NT2/D1 (cell line): Measurements from ENCODE around the gene CYP26B1.
"Not testable (repeated sequence)": the region's sequence is repeated elsewhere in the genome, so short reads cannot be mapped to it uniquely, and the experiment has no call there.

Experiments used
- DNase-seq: peaks from one replicate; pipeline ENCODE4 v3.0.0-alpha.2; 2011; ENCODE audit warnings: low read depth, low spot score
- H3K27me3 ChIP-seq: 2 replicates; pipeline ENCODE4 v1.6.0; 2011; ENCODE audit warnings: mild to moderate bottlenecking; ENCODE audit not compliant: insufficient read length, insufficient read depth
- H3K36me3 ChIP-seq: 2 replicates; pipeline ENCODE4 v1.6.1; 2011; ENCODE audit warnings: mild to moderate bottlenecking, low read length, mixed read lengths; ENCODE audit not compliant: insufficient read depth, insufficient read length
- H3K4me1 ChIP-seq: 2 replicates; pipeline ENCODE4 v1.5.1; 2011; ENCODE audit not compliant: insufficient read depth, insufficient read length
- H3K4me3 ChIP-seq: 2 replicates; pipeline ENCODE4 v1.5.1; 2011; ENCODE audit warnings: low read depth; ENCODE audit not compliant: insufficient read length
- H3K9ac ChIP-seq: 2 replicates; pipeline ENCODE4 v1.6.0; 2011; ENCODE audit warnings: low read depth; ENCODE audit not compliant: insufficient read length
- H3K9me3 ChIP-seq: 2 replicates; pipeline ENCODE4 v1.5.1; 2011; ENCODE audit warnings: mild to moderate bottlenecking, low read length; ENCODE audit not compliant: insufficient read depth
- SUZ12 ChIP-seq: IDR thresholded peaks from 2 replicates; pipeline ENCODE4 v1.6.1; 2011; ENCODE audit not compliant: insufficient read length, insufficient read depth; ENCODE audit errors: extremely low read depth
- YY1 ChIP-seq: IDR thresholded peaks from 2 replicates; pipeline ENCODE4 v1.6.1; 2011; ENCODE audit not compliant: insufficient read length, insufficient read depth
- ZNF274 ChIP-seq: IDR thresholded peaks from 2 replicates; pipeline ENCODE4 v1.6.1; 2011; ENCODE audit warnings: mild to moderate bottlenecking, low read depth, low read length

The CYP26B1 gene

GRCh38 chr2:72089537-72089936 is 58.1 kb downstream of the CYP26B1 start:
- TF ChIP-seq YY1 (no peak), ZNF274 (no peak), SUZ12 (no peak)
- Histone ChIP-seq H3K36me3 (no peaks in the 10 kb centered on the region), H3K27me3 (no peaks in the 10 kb centered on the region), H3K4me3 (no peak overlapping the region), H3K4me1 (no peaks in the 10 kb centered on the region), H3K9ac (no peak overlapping the region), H3K9me3 (peaks cover 6% of the 10 kb centered on the region; the same call in 1 of the 2 replicates)
- DNase-seq, result no peak

- DNase-seq, result no peak
- no peak overlapping the region for H3K9ac ChIP-seq
- H3K36me3 ChIP-seq, result no peaks in the 10 kb centered on the region
- H3K4me3 ChIP-seq, result no peak overlapping the region
- H3K27me3 ChIP-seq, result no peaks in the 10 kb centered on the region
- peaks cover 6% of the 10 kb centered on the region; the same call in 1 of the 2 replicates for H3K9me3 ChIP-seq
- H3K4me1 ChIP-seq, result no peaks in the 10 kb centered on the region
- TF ChIP-seq YY1 (no peak), ZNF274 (no peak), SUZ12 (no peak)
These were observed 58.6 kb downstream of the CYP26B1 start for GRCh38 chr2:72089028-72089427.

GRCh38 chr2:72086871-72087633 is 60.6 kb downstream of the CYP26B1 start:
- H3K4me1 ChIP-seq, H3K4me3 ChIP-seq, DNase-seq, H3K36me3 ChIP-seq, H3K9me3 ChIP-seq, H3K27me3 ChIP-seq, H3K9ac ChIP-seq: not testable (repeated sequence)

- H3K9ac ChIP-seq, result no peak overlapping the region
- no peak for TF ChIP-seq ZNF274
- TF ChIP-seq SUZ12, result no peak
- TF ChIP-seq YY1, result no peak
- DNase-seq, result no peak
- H3K27me3 ChIP-seq, result no peaks in the 10 kb centered on the region
- peaks cover 6% of the 10 kb centered on the region; the same call in 1 of the 2 replicates for H3K9me3 ChIP-seq
- H3K4me1 ChIP-seq, result no peaks in the 10 kb centered on the region
- no peak overlapping the region for H3K4me3 ChIP-seq
- no peaks in the 10 kb centered on the region for H3K36me3 ChIP-seq
These were observed 62.1 kb downstream of the CYP26B1 start for GRCh38 chr2:72085513-72085912.

GRCh38 chr2:72085036-72085435 is 62.6 kb downstream of the CYP26B1 start:
- H3K9me3 ChIP-seq, result peaks cover 6% of the 10 kb centered on the region; the same call in 1 of the 2 replicates
- TF ChIP-seq ZNF274 (no peak), YY1 (no peak), SUZ12 (no peak)
- H3K36me3 ChIP-seq, result no peaks in the 10 kb centered on the region
- no peaks in the 10 kb centered on the region for H3K4me1 ChIP-seq
- no peak for DNase-seq
- H3K27me3 ChIP-seq, result no peaks in the 10 kb centered on the region
- H3K9ac ChIP-seq, result no peak overlapping the region
- no peak overlapping the region for H3K4me3 ChIP-seq

- TF ChIP-seq YY1, result no peak
- no peak for TF ChIP-seq ZNF274
- no peak for TF ChIP-seq SUZ12
- H3K9ac ChIP-seq, result no peak overlapping the region
- H3K36me3 ChIP-seq, result no peaks in the 10 kb centered on the region
- H3K4me1 ChIP-seq, result no peaks in the 10 kb centered on the region
- H3K27me3 ChIP-seq, result no peaks in the 10 kb centered on the region
- H3K9me3 ChIP-seq, result peaks cover 6% of the 10 kb centered on the region; the same call in 1 of the 2 replicates
- no peak for DNase-seq
- no peak overlapping the region for H3K4me3 ChIP-seq
These were observed 63.1 kb downstream of the CYP26B1 start for GRCh38 chr2:72084584-72084976.

- Histone ChIP-seq H3K4me3 (no peak overlapping the region), H3K9ac (no peak overlapping the region), H3K36me3 (no peaks in the 10 kb centered on the region), H3K4me1 (no peaks in the 10 kb centered on the region), H3K27me3 (no peaks in the 10 kb centered on the region), H3K9me3 (peaks cover 6% of the 10 kb centered on the region; the same call in 1 of the 2 replicates)
- TF ChIP-seq SUZ12 (no peak), YY1 (no peak), ZNF274 (no peak)
- DNase-seq, result no peak
These were observed 63.7 kb downstream of the CYP26B1 start for GRCh38 chr2:72083751-72084583.
